A204.1 (cell line): Measurements from ENCODE around the gene TOGARAM2.
"Not testable (repeated sequence)": the region's sequence is repeated elsewhere in the genome, so short reads cannot be mapped to it uniquely, and the experiment has no call there.

ENCODE experiments used
- FAIRE-seq: peaks from 2 replicates; lab custom pipeline; 2012; peaks lifted over from hg19 to GRCh38; lab: Jason Lieb, UNC

Gene TOGARAM2

GRCh38 chr2:29075894-29076705, 95.0 kb downstream of the TOGARAM2 start:
- no peak for FAIRE-seq

GRCh38 chr2:29079887-29080286, 98.8 kb downstream of the TOGARAM2 start:
- no peak for FAIRE-seq

DNA sequence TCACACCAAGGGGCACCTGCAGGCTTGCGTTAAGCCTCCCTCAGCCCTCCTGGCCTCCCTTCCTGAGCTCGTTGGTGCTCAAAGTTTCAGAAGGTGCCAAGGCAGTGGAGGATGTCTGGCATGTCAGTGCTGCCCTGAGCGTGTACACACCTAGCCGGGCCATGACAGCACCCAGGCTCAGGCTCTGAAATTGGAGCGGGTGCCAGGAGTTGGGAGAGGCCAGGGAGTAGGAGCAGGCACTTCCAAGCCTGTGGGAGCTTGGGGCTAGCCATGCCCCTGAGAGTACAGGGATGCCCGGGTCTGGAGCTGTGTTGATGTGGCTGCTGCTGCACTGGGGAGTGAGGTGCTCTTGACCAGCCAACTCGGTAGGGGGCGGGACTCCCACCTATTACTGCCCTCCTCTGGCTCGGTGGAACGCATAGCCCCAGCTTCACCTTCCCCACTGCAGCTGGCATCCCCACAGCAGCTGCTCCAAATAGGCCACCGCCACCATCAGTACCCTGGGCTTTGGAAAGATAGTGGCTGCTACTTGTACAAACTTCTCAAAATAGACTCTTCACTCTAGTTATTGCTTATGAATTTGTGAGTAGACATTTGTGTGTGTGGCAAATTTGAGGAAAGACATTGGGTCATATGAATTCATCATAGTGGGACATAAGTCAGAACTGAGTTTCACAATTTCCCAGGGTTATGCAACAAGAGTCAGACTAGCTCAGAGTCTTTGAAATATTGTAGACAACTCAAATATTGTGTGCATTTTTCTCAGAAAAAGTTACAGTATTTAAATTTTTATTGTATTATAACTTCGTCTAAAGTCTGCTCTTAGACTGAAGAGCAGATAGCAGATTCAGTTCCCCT, 100.0 kb downstream of the TOGARAM2 start:
- FAIRE-seq, result no peak

DNA sequence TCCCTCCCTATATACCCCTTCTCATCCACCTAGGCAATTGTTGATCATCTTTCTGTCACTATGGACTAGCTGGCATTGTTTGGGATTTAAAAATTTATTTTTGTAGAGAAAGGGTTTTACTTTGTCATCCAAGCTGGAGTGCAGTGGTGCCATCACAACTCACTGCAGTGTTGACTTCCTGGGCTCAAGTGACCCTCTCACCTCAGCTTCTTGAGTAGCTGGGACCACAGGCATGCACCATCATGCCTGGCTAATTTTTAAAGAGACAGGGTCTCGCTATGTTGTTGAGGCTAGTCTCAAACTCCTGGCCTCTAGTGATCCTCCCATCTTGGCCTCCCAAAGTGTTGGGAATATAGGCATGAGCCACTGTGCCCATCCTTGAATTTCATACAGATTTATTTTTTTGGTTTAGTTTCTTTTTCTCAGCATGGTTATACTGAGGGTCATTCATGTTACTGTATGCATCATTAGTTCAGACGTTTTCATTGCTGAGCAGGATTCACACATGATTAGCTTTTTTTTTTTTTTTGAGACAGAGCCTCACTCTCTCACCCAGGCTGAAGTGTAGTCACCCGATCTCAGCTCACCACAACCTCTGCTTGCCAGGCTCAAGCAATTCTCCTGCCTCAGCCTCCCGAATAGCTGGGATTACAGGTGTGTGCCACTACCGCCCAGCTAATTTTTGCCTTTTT, 101.9 kb downstream of the TOGARAM2 start:
- FAIRE-seq, result no peak

DNA sequence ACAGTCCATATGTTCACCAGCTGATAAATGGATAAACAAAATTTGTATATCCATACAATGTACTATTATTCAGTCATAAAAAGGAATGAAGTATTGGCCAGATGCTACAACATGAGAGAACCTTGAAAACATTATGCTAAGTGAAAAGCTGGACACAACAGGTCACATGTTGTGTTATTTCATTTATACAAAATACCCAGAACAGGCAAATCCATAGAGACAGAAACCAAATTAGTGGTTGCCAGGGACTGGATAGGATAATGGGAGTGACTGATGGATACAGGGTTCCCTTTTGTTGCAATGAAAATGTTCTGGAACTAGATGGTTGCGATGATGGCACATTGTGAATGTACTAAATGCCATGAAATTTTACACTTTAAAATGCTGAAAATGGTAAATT, 103.5 kb downstream of the TOGARAM2 start:
- FAIRE-seq, result no peak

DNA sequence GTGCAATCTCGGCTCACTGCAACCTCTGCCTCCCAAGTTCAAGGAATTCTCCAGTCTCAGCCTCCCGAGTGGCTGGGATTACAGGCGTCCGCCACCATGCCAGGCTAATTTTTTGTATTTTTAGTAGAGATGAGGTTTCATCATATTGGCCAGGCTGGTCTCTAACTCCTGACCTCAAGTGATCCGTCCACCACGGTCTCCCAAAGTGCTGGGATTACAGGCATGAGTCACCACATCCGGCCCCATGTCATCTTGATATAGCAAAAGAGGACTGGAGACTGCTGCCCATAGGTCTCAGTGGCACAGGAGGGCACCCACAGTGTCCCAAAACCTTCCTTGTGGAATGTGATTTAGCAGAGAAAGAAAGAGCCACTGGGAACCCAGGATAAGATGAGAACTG, 109.2 kb downstream of the TOGARAM2 start:
- not testable (repeated sequence) for FAIRE-seq

- no peak for FAIRE-seq
These were observed 115.9 kb downstream of the TOGARAM2 start for GRCh38 chr2:29096969-29097368.

DNA sequence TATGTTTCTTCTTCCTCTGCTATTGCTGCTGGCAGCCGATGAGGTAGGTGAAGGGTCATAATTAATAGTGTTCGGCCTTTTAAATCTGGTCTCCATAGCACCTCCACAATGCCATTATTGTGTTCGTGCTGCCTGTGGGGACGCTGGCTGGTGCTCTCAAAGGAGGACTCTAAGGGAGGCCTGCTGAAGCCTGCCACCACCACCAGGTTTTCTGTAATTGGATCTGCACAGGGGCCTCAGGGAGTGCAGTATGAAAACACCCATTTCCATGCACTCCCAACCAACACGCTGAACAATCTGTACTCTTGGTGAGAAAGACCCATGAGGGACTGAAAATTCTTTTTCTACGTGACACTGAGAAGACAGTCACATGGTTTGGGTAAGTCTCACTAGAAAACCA, 116.5 kb downstream of the TOGARAM2 start:
- no peak for FAIRE-seq

- no peak for FAIRE-seq
These were observed 119.5 kb downstream of the TOGARAM2 start for GRCh38 chr2:29100564-29100963.
